Measurements from ENCODE around the gene SPAAR.
"Not testable (repeated sequence)": the region's sequence is repeated elsewhere in the genome, so short reads cannot be mapped to it uniquely, and the experiment has no call there.

SPAAR gene, protein sequence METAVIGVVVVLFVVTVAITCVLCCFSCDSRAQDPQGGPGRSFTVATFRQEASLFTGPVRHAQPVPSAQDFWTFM

DNA sequence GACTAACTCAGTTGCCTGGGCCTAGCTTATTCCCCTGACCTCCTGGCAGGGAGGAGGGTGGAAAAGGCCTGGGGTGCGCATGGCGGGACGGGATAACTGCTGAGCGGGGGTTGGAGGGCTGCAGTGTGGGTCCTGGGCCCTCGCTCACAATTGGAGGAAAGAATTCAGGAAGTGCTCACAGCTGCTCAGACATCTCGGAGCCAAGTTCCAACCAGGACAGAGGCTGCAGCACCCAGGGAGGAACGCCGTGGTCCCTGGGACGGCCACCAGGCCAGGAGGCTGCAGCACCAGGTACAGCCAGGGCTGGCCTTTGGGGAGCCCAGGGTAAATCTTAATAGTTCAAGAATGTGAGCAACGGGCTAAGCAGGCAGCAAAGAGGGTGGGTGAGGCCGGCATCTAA is at the start of gene SPAAR:
Gene SPAAR (plus strand): TSS at position 217 of the 400 bp plus-strand sequence. CDS start 974 bp downstream, outside the sequence.
- no peak for DNase-seq

GRCh38 chr9:35859990-35860339 is 49.3 kb upstream of the SPAAR start:
- no peak for DNase-seq

- no peak for DNase-seq
Observed at GRCh38 chr9:35861161-35861897, 48.0 kb upstream of the SPAAR start.

DNA sequence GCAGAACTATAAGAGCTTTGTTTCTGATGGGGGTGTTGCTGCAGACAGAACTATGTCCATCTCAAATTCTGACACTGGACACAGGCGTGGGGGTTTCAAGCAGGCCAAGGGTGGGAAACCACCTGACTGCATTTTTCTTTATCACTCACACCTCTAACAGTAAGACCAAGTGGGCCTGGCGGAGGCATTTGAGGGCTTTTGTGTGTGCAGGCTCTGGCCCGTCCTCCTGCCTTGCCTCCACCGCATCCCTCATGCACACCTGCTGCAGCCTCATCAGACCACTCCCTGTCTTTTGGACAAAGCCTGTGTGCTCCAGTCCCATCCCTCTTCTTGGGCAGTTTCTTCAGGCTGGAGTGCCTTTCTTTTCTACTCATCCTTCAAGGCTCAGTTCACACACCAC is 47.0 kb upstream of the SPAAR start:
- no peak for DNase-seq

DNA sequence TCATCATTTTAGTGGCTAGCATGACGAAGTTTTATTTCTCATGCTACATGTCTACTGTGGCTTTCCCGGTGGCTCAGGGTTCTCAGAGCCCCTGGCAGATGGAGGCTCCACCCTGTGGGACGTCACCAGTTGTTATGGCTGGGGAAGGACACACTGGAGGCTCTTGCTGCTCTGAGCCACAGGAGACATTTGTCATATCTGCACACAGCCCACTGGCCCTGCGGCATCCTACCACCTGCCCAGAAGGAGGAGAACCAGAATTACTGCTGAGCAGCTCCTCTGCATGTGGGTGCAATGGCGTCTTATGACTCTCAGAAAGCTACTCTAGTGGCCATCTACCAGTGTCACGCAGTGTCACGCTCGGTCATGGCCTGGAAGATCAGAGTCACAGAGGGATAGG is 45.7 kb upstream of the SPAAR start:
- no peak for DNase-seq

GRCh38 chr9:35864695-35865255 is 44.5 kb upstream of the SPAAR start:
- DNase-seq = no peak

DNA sequence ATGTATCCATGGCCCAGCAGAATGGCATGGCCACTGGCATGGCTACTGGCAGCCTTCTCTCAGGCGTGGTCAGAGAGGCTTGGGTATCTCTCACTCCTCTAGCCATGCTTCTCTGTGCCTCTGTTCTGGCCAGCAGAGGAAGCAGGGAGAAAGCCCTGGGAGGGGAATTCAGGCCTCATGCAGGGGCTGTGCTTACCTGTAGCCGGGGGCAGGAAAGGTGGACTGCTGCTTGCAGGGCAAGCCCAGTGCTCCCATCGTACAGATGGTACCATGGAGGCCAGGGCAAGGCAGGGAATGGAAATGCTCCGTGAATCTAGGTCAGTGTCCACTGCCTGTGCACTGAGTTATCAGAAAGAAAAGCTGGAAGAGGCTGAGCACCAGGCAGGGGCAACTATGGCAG is 41.8 kb upstream of the SPAAR start:
- DNase-seq = no peak

GRCh38 chr9:35868933-35869332 is 40.4 kb upstream of the SPAAR start:
- no peak for DNase-seq

DNA sequence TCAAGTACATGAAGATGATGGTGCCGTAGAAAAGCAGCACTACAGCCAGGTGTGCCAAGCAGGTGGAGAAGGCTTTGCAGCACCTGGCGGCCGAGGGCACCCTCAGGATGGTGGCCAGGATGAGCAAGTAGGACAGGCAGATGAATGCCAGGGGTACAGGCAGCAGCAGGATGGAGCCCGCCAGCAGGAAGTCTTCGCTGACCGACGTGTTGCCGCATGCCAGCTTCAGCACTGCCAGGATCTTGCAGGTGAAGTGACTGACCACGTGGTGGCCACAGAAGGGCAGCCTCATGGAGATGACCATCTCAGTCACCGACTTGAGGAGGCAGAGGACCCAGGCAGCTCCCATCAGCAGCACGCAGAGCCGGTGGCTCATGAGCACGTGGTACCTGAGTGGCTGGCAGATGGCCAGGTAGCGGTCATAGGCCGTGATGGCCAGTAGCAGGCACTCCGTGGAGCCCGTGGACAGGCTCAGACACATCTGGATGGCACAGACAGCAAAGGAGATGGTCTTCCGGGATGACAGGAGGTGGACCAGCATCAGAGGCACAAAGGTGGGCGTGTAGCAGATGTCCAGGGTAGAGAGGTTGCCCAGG is 39.6 kb upstream of the SPAAR start:
- no peak for DNase-seq

GRCh38 chr9:35870351-35870923 is 38.9 kb upstream of the SPAAR start, which contains the start of gene OR13J1:
OR13J1 (minus strand) TSS chr9:35870401; CDS start chr9:35870401, 0 bp downstream.
- DNase-seq = no peak

DNA sequence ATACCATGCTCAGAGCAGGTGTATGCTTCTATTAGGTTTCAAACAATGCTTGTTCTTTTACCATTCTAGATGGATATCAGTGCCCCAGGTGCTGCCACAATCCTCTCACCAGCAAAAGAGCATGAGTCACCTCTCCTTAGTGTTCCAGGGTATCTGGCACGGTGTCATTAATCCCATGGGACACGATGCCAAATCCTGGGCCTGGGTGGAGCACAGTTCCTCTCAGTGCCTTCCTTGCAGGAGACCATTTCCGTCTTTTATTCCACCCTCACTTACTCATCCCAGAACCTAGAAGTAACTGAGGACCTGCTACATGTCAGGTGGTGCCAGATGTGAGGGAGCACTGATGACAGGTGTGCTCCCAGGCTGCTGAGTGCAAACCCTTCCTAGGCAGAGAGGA is 37.7 kb upstream of the SPAAR start:
- DNase-seq = no peak

DNA sequence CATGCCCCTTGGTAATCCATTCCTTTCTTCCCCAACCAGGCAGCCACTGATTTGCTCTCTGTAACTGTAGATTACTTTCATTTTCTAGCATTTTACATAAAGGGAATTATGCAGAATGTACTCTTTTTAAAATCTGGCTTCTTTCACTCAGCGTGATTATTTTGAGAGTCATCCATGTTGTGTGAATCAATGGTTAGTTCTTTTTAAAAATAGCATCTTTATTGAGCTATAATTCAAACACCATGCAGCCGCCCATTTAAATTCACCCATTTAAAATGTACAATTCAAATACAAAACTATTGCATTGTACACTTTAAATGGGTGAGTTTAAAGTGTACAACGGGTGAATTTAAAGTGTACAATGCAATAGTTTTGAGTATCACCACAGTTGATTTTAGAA is 36.8 kb upstream of the SPAAR start:
- DNase-seq = no peak

GRCh38 chr9:35882263-35882848 is 26.9 kb upstream of the SPAAR start:
- peak; percentile 69 for DNase-seq

- no peak for DNase-seq
Observed at GRCh38 chr9:35882996-35883395, 26.3 kb upstream of the SPAAR start.

- not testable (repeated sequence) for DNase-seq
Observed at GRCh38 chr9:35884908-35885307, 24.4 kb upstream of the SPAAR start.

DNA sequence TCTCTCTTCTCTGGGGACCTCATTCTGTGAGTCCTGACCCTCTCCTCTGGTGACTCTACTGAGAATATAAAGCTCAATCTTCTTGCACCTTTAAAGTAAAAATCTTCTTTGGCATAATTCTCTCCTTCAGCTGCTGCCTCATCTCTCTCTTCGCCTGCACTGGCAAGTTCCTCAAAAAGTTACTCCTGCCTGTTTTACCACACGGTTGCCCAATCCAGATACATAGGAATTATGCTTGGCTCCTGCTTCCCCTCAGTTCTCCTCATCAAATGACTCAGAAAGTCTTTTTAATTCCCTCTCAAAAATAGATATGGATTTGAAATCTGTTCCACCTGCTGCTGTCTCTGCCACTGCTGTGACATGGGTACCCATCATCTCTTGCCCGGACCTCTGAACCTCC is 17.6 kb upstream of the SPAAR start:
- DNase-seq = no peak

- no peak for DNase-seq
Observed at GRCh38 chr9:35892051-35892450, 17.2 kb upstream of the SPAAR start.

- no peak for DNase-seq
Observed at GRCh38 chr9:35896570-35896969, 12.7 kb upstream of the SPAAR start.

- not testable (repeated sequence) for DNase-seq
Observed at GRCh38 chr9:35897376-35898099, 11.8 kb upstream of the SPAAR start.

- no peak for DNase-seq
Observed at GRCh38 chr9:35898337-35898736, 11.0 kb upstream of the SPAAR start.

DNA sequence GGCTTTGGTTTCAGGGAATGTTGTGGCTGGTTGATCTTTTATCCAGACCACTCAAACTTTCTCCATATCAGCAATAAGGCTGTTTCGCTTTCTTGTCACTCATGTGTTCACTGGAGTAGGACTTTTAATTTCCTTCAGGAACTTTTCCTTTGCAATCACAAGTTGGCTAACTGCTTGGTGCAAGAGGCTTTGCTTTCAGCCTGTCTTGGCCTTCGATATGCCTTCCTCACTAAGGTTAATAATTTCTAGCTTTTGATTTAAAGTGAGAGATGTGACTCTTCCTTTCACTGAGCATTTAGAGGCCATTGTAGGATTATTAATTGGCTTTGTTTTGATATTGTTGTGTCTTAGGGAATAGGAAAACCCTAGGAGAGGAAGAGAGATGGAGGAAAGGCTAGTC is 10.3 kb upstream of the SPAAR start:
- no peak for DNase-seq

DNA sequence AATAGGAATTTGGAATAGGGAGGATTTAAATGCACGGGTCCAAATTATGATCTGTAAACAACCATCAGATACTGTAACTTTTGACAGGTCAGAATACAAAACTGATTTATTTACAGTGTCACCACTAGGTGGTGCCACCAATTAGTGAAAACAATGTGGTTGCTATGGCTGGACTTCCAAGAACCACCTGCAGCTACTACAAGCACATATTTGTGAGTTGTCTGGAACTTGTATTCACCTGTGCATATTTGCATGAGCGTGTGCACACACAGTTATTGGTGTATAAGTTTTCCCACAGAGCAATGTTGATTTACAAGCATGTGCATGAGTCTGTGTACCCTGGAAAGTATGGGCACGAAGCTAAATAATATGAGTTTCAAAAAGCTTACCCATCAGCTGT is 6.2 kb upstream of the SPAAR start:
- DNase-seq = peak; percentile 73

GRCh38 chr9:35904338-35904737 is 5.0 kb upstream of the SPAAR start:
- DNase-seq = no peak

All from RPMI8226 (cell line).